PC-9 (cell line): ENCODE results near the gene CAST. TPM values are rescaled to one million over a fixed set of nuclear protein-coding genes. Genes with fewer than 3 reads are reported as not detected.

Source experiments
- BruUV-seq: library from RNA; stranded (reverse); fragments of 400-500 nt; replicated peaks from 2 replicates; lab custom pipeline; 2021; lab: Mats Ljungman, UMichigan
- CTCF ChIA-PET: fragments of 300-600 bp; sonication (Branson Sonifier 250); formaldehyde crosslinking; loops from one replicate; lab custom pipeline; 2022; ENCODE audit warnings: antibody characterized with exemption; lab: Charles Lee
- POLR2A ChIA-PET: fragments of 300-600 bp; sonication (Branson Sonifier 250); formaldehyde crosslinking; loops from one replicate; lab custom pipeline; 2022; ENCODE audit warnings: antibody characterized with exemption; ENCODE audit not compliant: unreplicated experiment; lab: Charles Lee
- DNase-seq, 2 experiments: peaks; one replicate each; pipeline versions ENCODE4 v3.0.0 to v3.0.0-alpha.2; 2015 to 2022; ENCODE audit warnings: mixed read lengths in 1 of 2
- H2AFZ ChIP-seq: fragments of 200-600 bp; sonication (generic); 2 replicates; pipeline ENCODE4 v1.8.1; 2017; ENCODE audit warnings: antibody characterized with exemption
- H3F3A ChIP-seq: fragments of 200-600 bp; sonication (generic); 2 replicates; pipeline ENCODE4 v1.8.1; 2017; ENCODE audit warnings: antibody characterized with exemption, mild to moderate bottlenecking, low read depth; ENCODE audit not compliant: insufficient read depth
- H3K27ac ChIP-seq: fragments of 200-600 bp; sonication (generic); 2 replicates; pipeline ENCODE4 v1.6.1; 2016; ENCODE audit warnings: mixed run types
- H3K27me3 ChIP-seq: fragments of 200-600 bp; sonication (generic); 2 replicates; pipeline ENCODE4 v1.6.1; 2016; ENCODE audit warnings: low read depth, mixed run types; ENCODE audit not compliant: insufficient read depth
- H3K36me3 ChIP-seq: fragments of 200-600 bp; sonication (generic); 2 replicates; pipeline ENCODE4 v1.6.1; 2016; ENCODE audit warnings: low read depth, mixed run types
- H3K4me1 ChIP-seq: fragments of 200-600 bp; sonication (generic); replicated peaks from 2 replicates; pipeline ENCODE4 v1.6.1; 2016; ENCODE audit warnings: mixed run types; ENCODE audit not compliant: insufficient read depth
- H3K4me2 ChIP-seq: fragments of 200-600 bp; sonication (generic); 2 replicates; pipeline ENCODE4 v1.6.1; 2017; ENCODE audit warnings: mixed run types
- H3K4me3 ChIP-seq: fragments of 200-600 bp; sonication (generic); 2 replicates; pipeline ENCODE4 v1.6.1; 2016; ENCODE audit warnings: mixed run types
- H3K79me2 ChIP-seq: fragments of 200-600 bp; sonication (generic); 2 replicates; pipeline ENCODE4 v1.6.1; 2017; ENCODE audit warnings: low read depth, mixed run types
- H3K9me2 ChIP-seq: fragments of 200-600 bp; sonication (generic); 2 replicates; pipeline ENCODE4 v1.8.1; 2017; ENCODE audit warnings: mild to moderate bottlenecking; ENCODE audit not compliant: insufficient read depth
- H3K9me3 ChIP-seq: fragments of 200-600 bp; sonication (generic); 2 replicates; pipeline ENCODE4 v1.8.1; 2016; ENCODE audit warnings: low read depth; ENCODE audit not compliant: insufficient read depth
- H4K20me1 ChIP-seq: fragments of 200-600 bp; sonication (generic); 2 replicates; pipeline ENCODE4 v1.8.1; 2017; ENCODE audit not compliant: insufficient read depth
- EZH2 ChIP-seq: fragments of 200-600 bp; sonication (generic); IDR thresholded peaks from 2 replicates; pipeline ENCODE4 v1.8.0; 2017; ENCODE audit warnings: antibody characterized with exemption, low read depth
- intact Hi-C: fragments of 100-400 bp; cut with micrococcal nuclease; formaldehyde crosslinking; loops from one replicate; pipeline ENCODE4 v1.10.0; 2022; ENCODE audit not compliant: unreplicated experiment
- total RNA-seq: library from RNA; stranded (reverse); gene quantifications from 2 replicates; pipeline ENCODE4 v1.2.3, GENCODE V29; 2021
- TF ChIP-seq, protein P1 (sequence below): fragments of 200-600 bp; sonication (generic); conservative IDR thresholded peaks from 2 replicates; pipeline ENCODE4 v1.6.1; 2017; ENCODE audit warnings: mixed run types, antibody characterized with exemption, mild to moderate bottlenecking, moderate library complexity

The CAST gene
- total RNA-seq, 1 experiment from 2014 or later: 289 TPM

DNA sequence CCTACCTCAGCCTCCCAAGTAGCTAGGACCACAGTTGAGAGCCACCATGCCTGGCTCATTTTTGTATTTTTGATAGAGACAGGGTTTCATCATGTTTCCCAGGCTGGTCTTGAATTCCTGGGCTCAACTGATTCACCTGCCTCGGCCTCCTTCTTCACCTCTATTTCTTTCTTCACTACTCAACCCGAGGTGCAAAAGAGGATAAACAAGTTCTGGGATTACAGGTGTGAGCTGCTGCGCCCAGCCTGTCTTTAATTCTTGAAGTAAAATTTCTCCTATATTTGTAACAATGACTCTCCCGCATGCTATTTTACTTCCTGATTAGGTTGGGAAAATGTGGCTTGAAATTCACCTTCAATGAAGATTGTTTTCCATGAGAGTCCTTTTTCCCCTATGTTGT is 46.4 kb downstream of the CAST start:
- H3K27ac ChIP-seq: peak overlapping the region; percentile 57
- BruUV-seq: no TSS peak
- peaks cover 59% of the 10 kb centered on the region for H3K4me1 ChIP-seq

DNA sequence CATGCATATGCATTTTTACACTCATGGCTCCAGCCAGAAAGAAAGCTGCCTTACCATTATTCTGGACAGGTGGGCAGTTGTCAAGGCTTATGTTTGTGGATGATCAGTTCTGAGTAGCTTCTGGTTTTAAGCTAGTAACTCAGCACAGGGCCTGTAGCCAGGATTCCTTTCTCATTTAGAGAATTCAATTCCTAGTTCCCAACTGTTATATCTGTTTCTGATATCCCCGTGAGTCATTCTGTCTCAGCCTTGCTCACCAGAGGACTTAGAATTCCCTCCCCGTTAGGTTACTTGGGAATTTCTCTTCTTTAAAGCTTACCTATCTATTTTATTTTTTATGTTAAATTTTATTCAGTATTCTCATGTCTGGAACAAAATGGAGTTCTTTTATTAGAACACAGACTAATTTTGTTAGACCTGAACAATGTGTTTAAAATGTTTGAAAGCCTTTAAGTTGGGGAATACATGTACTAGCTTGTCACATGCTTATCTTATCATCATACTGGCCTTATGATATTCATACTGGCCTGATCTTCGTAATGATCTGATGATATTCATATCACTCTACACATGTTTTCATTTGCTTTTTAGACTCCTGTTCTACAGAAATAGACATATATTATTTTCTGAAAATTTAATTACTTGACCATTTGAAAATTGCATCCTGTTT is 47.1 kb downstream of the CAST start:
- Histone ChIP-seq H3K27ac (peak overlapping the region; percentile 57), H4K20me1 (peaks cover 11% of the 10 kb centered on the region; the same call in 1 of the 2 replicates)

More for the DNA sequence above, 46.4 kb downstream of the CAST start:
- TF ChIP-seq EZH2: no peak
- TF ChIP-seq, protein P1, sequence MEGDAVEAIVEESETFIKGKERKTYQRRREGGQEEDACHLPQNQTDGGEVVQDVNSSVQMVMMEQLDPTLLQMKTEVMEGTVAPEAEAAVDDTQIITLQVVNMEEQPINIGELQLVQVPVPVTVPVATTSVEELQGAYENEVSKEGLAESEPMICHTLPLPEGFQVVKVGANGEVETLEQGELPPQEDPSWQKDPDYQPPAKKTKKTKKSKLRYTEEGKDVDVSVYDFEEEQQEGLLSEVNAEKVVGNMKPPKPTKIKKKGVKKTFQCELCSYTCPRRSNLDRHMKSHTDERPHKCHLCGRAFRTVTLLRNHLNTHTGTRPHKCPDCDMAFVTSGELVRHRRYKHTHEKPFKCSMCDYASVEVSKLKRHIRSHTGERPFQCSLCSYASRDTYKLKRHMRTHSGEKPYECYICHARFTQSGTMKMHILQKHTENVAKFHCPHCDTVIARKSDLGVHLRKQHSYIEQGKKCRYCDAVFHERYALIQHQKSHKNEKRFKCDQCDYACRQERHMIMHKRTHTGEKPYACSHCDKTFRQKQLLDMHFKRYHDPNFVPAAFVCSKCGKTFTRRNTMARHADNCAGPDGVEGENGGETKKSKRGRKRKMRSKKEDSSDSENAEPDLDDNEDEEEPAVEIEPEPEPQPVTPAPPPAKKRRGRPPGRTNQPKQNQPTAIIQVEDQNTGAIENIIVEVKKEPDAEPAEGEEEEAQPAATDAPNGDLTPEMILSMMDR: no peak
- peaks cover 98% of the 10 kb centered on the region for H3K79me2 ChIP-seq
- DNase-seq: peak in 1 of 2 experiments; percentile 60
- no peaks in the 10 kb centered on the region for H3K9me2 ChIP-seq
- ChIA-PET CTCF (interaction anchor here (0.7 kb wide), 1 partner anchor 498 kb away, joined by 3 read pairs; no protein-coding TSS in a partner anchor), POLR2A (no interaction called here)
- no peaks in the 10 kb centered on the region for H3K36me3 ChIP-seq
- H2AFZ ChIP-seq: no peak overlapping the region
- no peak overlapping the region for H3K4me3 ChIP-seq
- intact Hi-C loops: loop anchor here (5.0 kb wide), 1 partner anchor 96 kb away; no protein-coding TSS in a partner anchor
- H3K9me3 ChIP-seq: no peaks in the 10 kb centered on the region; the same call in 1 of the 2 replicates
- peak overlapping the region; percentile 42 for H3K4me2 ChIP-seq
- H3F3A ChIP-seq: peaks cover 46% of the 10 kb centered on the region
- H3K27me3 ChIP-seq: no peaks in the 10 kb centered on the region
- H4K20me1 ChIP-seq: peaks cover 11% of the 10 kb centered on the region; the same call in 1 of the 2 replicates

DNA sequence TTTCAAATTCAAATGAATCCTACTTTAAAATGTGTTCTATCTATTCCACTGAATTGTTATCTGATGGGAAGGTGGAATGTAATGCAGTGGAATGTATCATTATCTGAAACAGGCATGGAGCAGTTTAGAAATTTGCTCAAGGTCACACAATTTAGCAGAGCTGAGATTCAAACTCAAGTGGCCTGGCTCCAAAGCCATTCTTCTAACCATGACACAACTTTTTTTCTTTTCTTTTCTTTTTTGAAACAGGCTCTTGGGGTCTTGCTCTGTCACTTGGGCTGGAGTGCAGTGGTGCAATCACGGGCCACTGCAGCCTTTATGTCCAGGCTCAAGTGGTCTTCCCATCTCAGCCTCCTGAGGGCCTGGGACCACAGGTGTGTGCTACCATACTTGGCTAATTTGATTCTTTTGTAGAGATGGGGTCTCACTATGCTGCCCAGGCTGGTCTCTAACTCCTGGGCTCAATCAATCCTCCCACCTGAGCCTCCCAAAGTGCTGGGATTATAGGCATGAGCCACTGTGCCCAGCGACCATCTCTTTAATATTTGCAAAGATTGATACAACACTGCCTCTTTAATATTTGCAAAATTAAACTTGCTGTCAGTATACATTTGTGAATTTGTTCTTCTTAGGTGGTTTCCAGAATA is 50.0 kb downstream of the CAST start:
- Histone ChIP-seq H3K36me3 (no peaks in the 10 kb centered on the region), H3K27me3 (no peaks in the 10 kb centered on the region), H4K20me1 (peaks cover 6% of the 10 kb centered on the region; the same call in 1 of the 2 replicates), H3K4me2 (no peak overlapping the region), H3K79me2 (peaks cover 96% of the 10 kb centered on the region), H3F3A (peaks cover 28% of the 10 kb centered on the region), H3K27ac (no peak overlapping the region), H3K9me3 (no peaks in the 10 kb centered on the region; the same call in 1 of the 2 replicates), H3K4me3 (no peak overlapping the region), H3K9me2 (no peaks in the 10 kb centered on the region), H3K4me1 (peaks cover 45% of the 10 kb centered on the region), H2AFZ (no peak overlapping the region)
- no peak for DNase-seq
- CTCF ChIA-PET: no interaction called here
- BruUV-seq: no TSS peak
- intact Hi-C loops: no loop called here
- POLR2A ChIA-PET: no interaction called here
- TF ChIP-seq EZH2: no peak
- TF ChIP-seq, protein P1: no peak

More for the DNA sequence above, 47.1 kb downstream of the CAST start:
- ChIA-PET CTCF (interaction anchor here (0.7 kb wide), 1 partner anchor 499 kb away, joined by 3 read pairs; no protein-coding TSS in a partner anchor), POLR2A (interaction anchor here (0.6 kb wide), 1 partner anchor 42 kb away, joined by 4 read pairs; no protein-coding TSS in a partner anchor)
- Histone ChIP-seq H3K9me2 (no peaks in the 10 kb centered on the region), H3K4me1 (peaks cover 57% of the 10 kb centered on the region), H3K4me2 (peak overlapping the region; percentile 42), H3K79me2 (peaks cover 97% of the 10 kb centered on the region), H3F3A (peaks cover 46% of the 10 kb centered on the region), H3K9me3 (no peaks in the 10 kb centered on the region; the same call in 1 of the 2 replicates), H3K27me3 (no peaks in the 10 kb centered on the region), H3K36me3 (no peaks in the 10 kb centered on the region), H2AFZ (no peak overlapping the region), H3K4me3 (no peak overlapping the region)
- intact Hi-C loops: loop anchor here (5.0 kb wide), 1 partner anchor 97 kb away; no protein-coding TSS in a partner anchor
- DNase-seq: no peak
- TF ChIP-seq, protein P1: no peak
- TF ChIP-seq EZH2: no peak
- BruUV-seq: no TSS peak
